GM18505 (cell line): ENCODE measurements around the gene ELOB.

Experiments used
- ATAC-seq: cut with Tn5 transposase; IDR thresholded peaks from one replicate; pipeline ENCODE4 v1.9.1; 2021; ENCODE audit not compliant: unreplicated experiment
- POLR2A ChIP-seq: IDR thresholded peaks from 4 replicates; pipeline ENCODE4 v1.6.1; 2011; ENCODE audit warnings: borderline replicate concordance; ENCODE audit not compliant: insufficient read depth, insufficient read length; ENCODE audit errors: extremely low read depth

The ELOB gene

DNA sequence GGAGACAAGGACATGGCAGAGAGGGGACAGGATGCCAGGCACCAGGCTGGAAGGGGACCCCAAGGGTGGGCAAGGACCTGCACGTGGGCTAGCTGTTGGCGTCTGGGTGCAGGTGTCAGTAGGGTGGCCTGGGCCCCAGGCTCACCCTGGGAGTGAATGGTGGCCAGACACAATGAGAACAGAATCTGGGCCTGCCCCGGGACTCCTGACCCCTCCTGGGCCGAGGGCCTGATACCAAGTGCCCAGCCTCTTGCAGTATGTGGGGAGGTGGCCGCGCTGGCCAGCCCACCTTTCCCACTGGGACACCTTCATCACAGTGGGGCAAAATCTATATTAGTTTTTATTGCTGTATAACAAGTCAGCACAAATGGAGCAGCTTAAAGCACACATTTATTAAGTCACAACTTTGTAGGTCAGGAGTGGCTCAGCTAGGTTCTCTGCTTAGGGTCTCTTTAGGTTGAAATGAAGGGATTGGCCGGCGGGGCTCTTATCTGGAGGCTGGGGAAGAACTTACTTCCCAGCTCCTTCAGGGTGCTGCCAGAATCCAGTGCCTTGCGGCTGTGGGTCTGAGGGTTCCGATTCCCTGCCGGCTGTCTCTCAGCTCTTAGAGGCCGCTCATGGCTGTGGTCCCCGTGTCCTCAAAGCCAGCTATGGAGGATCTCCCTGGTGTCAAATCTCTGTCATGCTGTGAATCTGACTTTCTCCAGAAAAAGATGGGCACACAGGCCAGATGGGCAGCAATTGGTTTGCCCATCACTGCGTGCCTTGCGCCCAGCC is 6.7 kb upstream of the ELOB start:
- ATAC-seq: no peak

DNA sequence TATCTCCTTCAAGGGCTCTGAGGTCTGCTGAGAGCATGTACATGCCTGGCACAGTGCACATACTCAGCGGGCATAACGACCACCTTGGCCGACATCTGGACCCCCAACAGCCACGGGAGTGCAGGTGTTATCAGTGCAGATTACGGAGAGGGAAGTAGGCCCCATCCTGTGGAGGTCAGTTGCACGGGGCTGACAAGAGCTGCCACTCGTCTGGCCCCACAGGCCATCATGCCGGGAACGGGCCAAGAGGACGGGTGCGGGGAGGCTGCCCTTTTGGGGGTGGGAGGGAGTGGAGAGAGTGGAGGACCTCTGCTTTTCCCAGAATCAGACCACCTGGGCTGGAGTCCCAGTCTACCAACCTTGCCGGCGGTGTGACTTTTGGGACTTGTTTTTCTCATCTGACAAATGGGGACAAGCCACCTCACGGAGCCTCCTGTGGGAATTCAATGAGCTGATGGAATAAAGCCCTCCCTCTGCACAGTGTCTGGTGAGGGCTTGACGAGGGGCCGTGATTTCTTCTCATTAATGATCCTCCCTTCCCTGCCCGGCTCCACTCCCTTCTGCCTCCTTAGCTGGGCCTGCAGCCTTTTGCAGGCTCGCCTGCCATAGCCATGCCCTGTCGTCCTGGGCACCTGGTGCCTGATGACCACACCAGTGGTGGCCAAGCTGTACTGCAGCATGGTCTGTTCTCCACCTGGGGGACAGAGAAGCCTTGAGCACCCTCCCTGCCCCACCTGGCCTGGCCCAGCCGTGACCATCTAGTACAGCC is 5.7 kb upstream of the ELOB start:
- ATAC-seq: no peak
- TF ChIP-seq POLR2A: no peak

More for the DNA sequence above, 6.7 kb upstream of the ELOB start:
- TF ChIP-seq POLR2A: no peak

DNA sequence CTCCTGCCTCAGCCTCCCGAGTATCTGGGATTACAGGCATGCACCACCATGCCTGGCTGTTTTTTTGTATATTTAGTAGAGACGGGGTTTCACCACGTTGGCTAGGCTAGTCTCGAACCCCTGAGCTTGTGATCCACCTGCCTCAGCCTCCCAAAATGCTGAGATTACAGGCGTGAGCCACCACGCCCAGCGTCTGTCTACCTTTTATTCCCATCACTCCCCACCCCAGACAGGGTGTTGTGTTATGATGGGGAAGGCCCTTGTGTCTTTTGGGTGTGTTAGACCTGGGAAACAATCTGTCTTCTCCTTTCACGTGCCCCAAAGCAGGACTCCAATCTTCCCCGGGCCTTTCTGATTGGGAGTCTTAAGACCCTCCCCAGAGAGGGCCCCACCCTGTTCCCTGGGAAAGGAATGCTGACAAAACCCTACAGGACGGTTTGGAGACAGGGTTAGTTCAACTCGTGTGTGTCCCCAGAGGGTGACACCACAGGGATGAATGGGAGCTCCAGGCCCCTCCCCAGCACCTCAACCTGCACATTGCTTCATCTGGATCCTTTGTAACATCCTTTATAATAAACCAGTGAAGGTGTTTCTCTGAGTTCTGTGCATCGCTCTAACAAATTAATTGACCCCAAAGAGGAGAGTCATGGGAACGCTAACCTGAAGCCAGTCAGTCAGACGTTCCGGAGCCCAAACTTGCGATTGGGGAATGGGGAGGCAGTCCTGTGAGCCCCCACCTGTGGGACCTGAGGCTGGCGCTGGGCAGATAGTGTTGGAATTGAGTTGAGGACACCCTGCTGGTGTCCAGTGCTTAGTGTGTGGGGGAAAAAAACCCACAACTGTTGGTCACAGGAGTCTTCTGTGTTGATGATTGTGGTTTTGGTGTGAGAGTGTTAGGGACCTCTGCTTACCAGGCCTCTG is 3.2 kb upstream of the ELOB start:
- ATAC-seq: no peak
- no peak for TF ChIP-seq POLR2A

DNA sequence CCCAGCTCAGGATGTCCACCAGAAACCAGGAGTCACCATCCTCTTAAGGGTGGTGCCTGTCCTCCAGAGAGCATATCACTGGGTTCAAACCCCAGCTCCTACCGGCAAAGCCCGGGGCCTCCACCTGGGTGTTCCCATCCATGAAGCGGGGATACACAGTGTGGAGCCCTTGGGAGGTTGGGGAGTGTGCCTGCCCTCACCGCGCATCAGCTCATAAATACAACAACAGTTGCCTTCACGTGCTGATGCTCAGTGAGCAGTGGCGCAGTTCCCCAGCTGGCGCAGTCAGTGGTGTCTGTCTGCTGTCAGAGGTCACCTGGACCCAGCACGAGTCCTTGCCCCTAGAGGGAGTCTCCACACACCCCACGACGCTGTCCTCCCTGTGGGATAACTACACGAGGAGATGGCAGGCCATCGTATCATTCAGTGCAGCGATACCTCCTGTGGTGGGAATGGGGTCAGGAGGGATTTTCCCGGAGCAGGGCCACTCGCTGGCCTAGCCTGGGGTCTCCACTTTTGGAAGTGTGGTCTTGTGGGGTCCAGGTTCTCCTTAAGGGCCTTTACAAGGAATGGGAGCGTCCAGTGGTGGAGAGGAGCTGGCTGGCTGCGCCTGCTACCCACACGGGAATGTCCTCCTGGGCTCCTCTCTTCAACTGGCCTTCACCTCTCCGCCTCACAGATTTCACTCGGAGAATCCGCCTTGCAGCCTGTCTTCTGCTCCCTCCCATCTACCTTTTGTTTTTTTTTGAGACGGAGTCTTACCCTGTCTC is 2.3 kb upstream of the ELOB start:
- ATAC-seq: no peak
- peak; percentile 53 for TF ChIP-seq POLR2A

GRCh38 chr16:2778630-2778958 is 1.5 kb upstream of the ELOB start:
- TF ChIP-seq POLR2A: no peak
- no peak for ATAC-seq

GRCh38 chr16:2777903-2778629 is 986 bp upstream of the ELOB start:
- no peak for ATAC-seq
- TF ChIP-seq POLR2A: peak; percentile 24

GRCh38 chr16:2776500-2777139 is 460 bp downstream of the ELOB start:
- peak; percentile 37 for ATAC-seq
- TF ChIP-seq POLR2A: no peak

DNA sequence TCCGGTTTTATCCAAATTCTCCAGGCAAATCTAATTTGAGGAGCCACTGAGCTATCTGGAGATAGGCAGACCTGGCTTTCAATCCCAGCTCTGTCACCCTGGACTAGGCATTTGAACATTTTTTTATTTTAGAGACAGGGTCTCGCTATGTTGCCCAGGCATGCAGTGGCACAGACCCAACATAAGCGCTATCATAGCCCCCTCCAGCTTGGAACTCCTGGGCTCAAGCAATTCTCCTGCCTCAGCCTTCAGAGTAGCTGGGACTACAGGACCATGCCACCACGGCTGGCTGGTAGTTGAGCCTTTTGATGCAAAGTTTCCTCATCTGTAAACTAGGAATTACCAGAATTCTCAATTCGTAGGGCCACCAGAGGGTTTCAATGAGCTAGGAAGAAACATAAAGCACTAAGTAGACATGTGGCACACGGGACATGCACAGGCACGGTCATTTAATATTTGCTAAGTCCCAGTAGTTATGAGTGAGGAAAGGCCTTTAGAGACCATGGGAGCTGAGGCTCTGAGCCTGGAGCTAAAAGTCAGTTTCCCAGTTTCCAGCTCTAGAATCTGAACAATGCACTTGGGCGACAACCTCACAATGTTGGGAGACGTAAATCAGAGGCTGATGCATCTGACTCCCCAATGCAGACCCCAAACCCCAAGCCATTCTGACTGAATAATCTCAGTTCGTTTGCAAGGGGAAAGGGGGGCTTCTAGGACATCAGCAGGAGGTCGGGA is 1.1 kb downstream of the ELOB start:
- TF ChIP-seq POLR2A: no peak
- no peak for ATAC-seq

- TF ChIP-seq POLR2A: no peak
- ATAC-seq: no peak
These were observed 1.9 kb downstream of the ELOB start for GRCh38 chr16:2775131-2775716.

- no peak for TF ChIP-seq POLR2A
- ATAC-seq: no peak
These were observed 2.8 kb downstream of the ELOB start for GRCh38 chr16:2774161-2774891.
